OCI-LY1 (cell line): ENCODE data around the gene CXXC5.

ENCODE experiments used
- EZH2 ChIP-seq: fragments of 200-600 bp; sonication (generic), shearing (Covaris generic); IDR thresholded peaks from 2 replicates; pipeline ENCODE4 v1.8.0; 2017; ENCODE audit warnings: borderline replicate concordance, mixed run types, mild to moderate bottlenecking, antibody characterized with exemption, low read length, moderate library complexity, mixed read lengths
- TF ChIP-seq, protein P1 (sequence below): fragments of 200-600 bp; sonication (generic), shearing (Covaris generic); IDR thresholded peaks from 2 replicates; pipeline ENCODE4 v1.5.1; 2017; ENCODE audit warnings: mild to moderate bottlenecking, antibody characterized with exemption, low read length, moderate library complexity, mixed read lengths

DNA sequence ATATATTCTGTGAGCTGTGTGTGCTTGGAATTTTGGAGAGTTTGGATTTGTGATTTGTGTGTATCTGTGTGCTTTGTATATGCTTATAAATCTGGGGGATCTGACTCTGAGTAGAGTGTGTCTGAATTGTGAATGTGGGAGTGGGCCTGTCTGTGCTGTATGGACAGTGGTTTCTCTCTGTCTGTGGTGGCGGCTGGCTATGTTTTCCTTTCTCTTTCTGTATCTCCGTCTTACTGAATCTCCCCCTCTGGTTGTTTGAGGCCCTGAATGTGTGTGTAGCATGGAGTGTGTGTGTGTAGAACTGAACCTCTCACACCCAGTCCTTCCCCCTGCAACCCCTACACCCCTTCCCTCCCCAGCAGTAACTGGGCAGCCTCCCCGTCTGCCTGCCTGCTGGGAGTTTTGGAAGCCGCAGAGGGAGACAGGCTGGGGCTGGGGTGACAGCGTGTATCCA is 4.7 kb downstream of the CXXC5 start:
- TF ChIP-seq, protein P1, sequence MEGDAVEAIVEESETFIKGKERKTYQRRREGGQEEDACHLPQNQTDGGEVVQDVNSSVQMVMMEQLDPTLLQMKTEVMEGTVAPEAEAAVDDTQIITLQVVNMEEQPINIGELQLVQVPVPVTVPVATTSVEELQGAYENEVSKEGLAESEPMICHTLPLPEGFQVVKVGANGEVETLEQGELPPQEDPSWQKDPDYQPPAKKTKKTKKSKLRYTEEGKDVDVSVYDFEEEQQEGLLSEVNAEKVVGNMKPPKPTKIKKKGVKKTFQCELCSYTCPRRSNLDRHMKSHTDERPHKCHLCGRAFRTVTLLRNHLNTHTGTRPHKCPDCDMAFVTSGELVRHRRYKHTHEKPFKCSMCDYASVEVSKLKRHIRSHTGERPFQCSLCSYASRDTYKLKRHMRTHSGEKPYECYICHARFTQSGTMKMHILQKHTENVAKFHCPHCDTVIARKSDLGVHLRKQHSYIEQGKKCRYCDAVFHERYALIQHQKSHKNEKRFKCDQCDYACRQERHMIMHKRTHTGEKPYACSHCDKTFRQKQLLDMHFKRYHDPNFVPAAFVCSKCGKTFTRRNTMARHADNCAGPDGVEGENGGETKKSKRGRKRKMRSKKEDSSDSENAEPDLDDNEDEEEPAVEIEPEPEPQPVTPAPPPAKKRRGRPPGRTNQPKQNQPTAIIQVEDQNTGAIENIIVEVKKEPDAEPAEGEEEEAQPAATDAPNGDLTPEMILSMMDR: no peak
- no peak for TF ChIP-seq EZH2
